ENCODE results near the gene FAM171A1. TPM values are rescaled to one million over a fixed set of nuclear protein-coding genes. Genes with fewer than 3 reads are reported as not detected.
"Not testable (repeated sequence)": the region's sequence is repeated elsewhere in the genome, so short reads cannot be mapped to it uniquely, and the experiment has no call there.

FAM171A1 gene
- total and polyA plus RNA-seq, 3 experiments from 2014 or later: 4.2 to 9.7 (median 4.9) TPM

DNA sequence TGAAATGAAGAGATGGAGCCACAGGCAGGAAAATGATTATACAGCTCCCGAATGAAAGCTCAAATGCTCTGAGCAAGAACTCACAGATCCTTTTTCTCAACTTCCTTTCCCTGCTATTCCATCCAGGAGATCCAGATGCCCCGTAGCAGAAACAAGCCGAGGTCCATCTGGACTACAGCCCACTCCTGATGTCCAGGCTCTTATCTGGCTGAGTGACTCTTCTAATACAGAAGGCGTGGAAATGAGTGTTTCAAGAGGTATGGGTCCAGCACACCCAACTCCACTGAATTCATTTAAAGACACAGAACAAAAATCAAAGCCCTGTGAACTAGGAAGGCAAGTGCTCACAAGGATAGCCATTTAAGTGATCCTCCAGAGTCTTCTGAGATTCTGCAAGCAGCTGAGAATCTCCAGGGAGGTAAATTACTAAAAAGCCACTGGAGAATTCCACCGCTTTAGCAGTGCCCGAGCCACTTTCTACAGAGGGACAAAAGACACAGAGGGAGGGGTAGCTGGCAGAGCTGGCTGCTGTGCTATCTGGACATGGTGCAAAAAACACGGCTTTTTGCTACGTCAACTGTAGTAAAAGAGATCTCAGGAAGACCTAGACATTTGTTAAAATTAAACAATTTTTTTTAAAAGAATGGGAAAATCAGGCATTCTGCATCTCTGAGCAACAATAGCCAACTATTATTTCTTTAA is 24.5 kb downstream of the FAM171A1 start:
- H3K9me3 Mint-ChIP-seq: no peaks in the 10 kb centered on the region
- CTCF ChIA-PET: no interaction called here
- no peaks in the 10 kb centered on the region for H3K27me3 ChIP-seq (ENCODE audit: insufficient read depth, low read length, poor library complexity, severe bottlenecking)
- H3K36me3 Mint-ChIP-seq: peaks cover 0 to 6% (median 0%) of the 10 kb centered on the region in 3 donors
- no peak for DNase-seq
- no peak overlapping the region for H3K27ac Mint-ChIP-seq
- H3K9me3 ChIP-seq (ENCODE audit: low read length): no peaks in the 10 kb centered on the region
- peaks cover 18 to 49% of the 10 kb centered on the region in 2 donors for H3K27me3 Mint-ChIP-seq
- H3K4me1 Mint-ChIP-seq: no peaks in the 10 kb centered on the region
- no peaks in the 10 kb centered on the region for H3K4me1 ChIP-seq (ENCODE audit: insufficient read depth, low read length)
- no peak overlapping the region for H3K4me3 ChIP-seq (ENCODE audit: low read length)
- H3K36me3 ChIP-seq (ENCODE audit: insufficient read depth, low read length): no peaks in the 10 kb centered on the region
- H3K4me3 Mint-ChIP-seq: no peak overlapping the region
- H3K27ac ChIP-seq (ENCODE audit: low read depth, low read length): no peak overlapping the region
- POLR2A ChIA-PET: no interaction called here

- Histone ChIP-seq H3K4me3 (ENCODE audit: low read length) (no peak overlapping the region), H3K36me3 (ENCODE audit: insufficient read depth, low read length) (no peaks in the 10 kb centered on the region), H3K4me1 (ENCODE audit: insufficient read depth, low read length) (no peaks in the 10 kb centered on the region), H3K9me3 (ENCODE audit: low read length) (no peaks in the 10 kb centered on the region), H3K27me3 (ENCODE audit: insufficient read depth, low read length, poor library complexity, severe bottlenecking) (no peaks in the 10 kb centered on the region), H3K27ac (ENCODE audit: low read depth, low read length) (peak overlapping the region; percentile 44)
- CTCF ChIA-PET: no interaction called here
- POLR2A ChIA-PET: no interaction called here
- no peaks in the 10 kb centered on the region for H3K4me1 Mint-ChIP-seq
- H3K9me3 Mint-ChIP-seq: no peaks in the 10 kb centered on the region
- H3K27ac Mint-ChIP-seq: no peak overlapping the region
- peaks cover 14 to 48% of the 10 kb centered on the region in 2 donors for H3K27me3 Mint-ChIP-seq
- no peak for DNase-seq
- peaks cover 0 to 2% (median 0%) of the 10 kb centered on the region in 3 donors for H3K36me3 Mint-ChIP-seq
- H3K4me3 Mint-ChIP-seq: no peak overlapping the region
These were observed 25.6 kb downstream of the FAM171A1 start for GRCh38 chr10:15345450-15345849.

GRCh38 chr10:15344876-15345285 is 26.2 kb downstream of the FAM171A1 start:
- Mint-ChIP-seq H3K36me3 (peaks cover 0 to 2% (median 0%) of the 10 kb centered on the region in 3 donors), H3K27me3 (peaks cover 14 to 48% of the 10 kb centered on the region in 2 donors), H3K4me3 (no peak overlapping the region), H3K4me1 (no peaks in the 10 kb centered on the region), H3K9me3 (peaks cover 0 to 1% (median 0%) of the 10 kb centered on the region in 5 donors), H3K27ac (no peak overlapping the region)
- Histone ChIP-seq H3K27ac (ENCODE audit: low read depth, low read length) (peak overlapping the region; percentile 44), H3K4me3 (ENCODE audit: low read length) (no peak overlapping the region), H3K27me3 (ENCODE audit: insufficient read depth, low read length, poor library complexity, severe bottlenecking) (no peaks in the 10 kb centered on the region), H3K4me1 (ENCODE audit: insufficient read depth, low read length) (no peaks in the 10 kb centered on the region), H3K36me3 (ENCODE audit: insufficient read depth, low read length) (no peaks in the 10 kb centered on the region), H3K9me3 (ENCODE audit: low read length) (no peaks in the 10 kb centered on the region)
- DNase-seq: no peak
- ChIA-PET POLR2A (no interaction called here), CTCF (no interaction called here)

DNA sequence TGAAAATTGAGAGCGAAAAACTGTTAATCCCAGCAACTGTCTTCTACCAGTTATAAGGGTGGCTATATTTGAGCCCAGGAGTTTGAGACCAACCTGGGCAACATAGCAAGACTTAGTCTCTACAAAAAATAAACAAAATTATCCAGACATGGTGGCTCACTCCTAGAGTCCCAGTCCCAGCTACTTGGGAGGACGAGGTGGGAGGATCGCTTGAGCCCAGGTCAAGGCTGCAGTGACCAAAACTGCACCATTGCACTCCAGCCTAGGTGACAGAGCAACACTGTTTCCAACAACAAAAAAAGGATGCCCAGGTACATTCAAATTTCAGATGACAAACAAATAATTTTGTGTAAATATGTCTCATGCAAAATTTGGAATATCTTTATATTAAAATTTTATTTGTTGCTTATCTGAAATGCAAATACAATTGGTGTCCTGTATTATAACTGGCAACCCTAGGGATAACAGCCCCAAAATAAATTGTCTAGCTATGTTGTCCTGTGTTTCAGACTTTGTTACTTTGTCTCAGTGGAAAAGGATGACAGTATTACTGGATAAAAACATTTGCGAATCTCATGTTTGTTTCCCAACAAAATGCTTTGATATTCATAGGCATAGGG is 26.7 kb downstream of the FAM171A1 start:
- no peaks in the 10 kb centered on the region for H3K36me3 ChIP-seq (ENCODE audit: insufficient read depth, low read length)
- ChIA-PET POLR2A (no interaction called here), CTCF (no interaction called here)
- Mint-ChIP-seq H3K9me3 (peaks cover 0 to 3% (median 0%) of the 10 kb centered on the region in 5 donors), H3K4me3 (no peak overlapping the region), H3K27me3 (peaks cover 18 to 48% of the 10 kb centered on the region in 2 donors), H3K4me1 (no peaks in the 10 kb centered on the region), H3K27ac (no peak overlapping the region), H3K36me3 (peaks cover 0 to 2% (median 0%) of the 10 kb centered on the region in 3 donors)
- peak overlapping the region; percentile 44 for H3K27ac ChIP-seq (ENCODE audit: low read depth, low read length)
- H3K4me3 ChIP-seq (ENCODE audit: low read length): no peak overlapping the region
- no peak for DNase-seq
- no peaks in the 10 kb centered on the region for H3K9me3 ChIP-seq (ENCODE audit: low read length)
- H3K27me3 ChIP-seq (ENCODE audit: insufficient read depth, low read length, poor library complexity, severe bottlenecking): no peaks in the 10 kb centered on the region
- no peaks in the 10 kb centered on the region for H3K4me1 ChIP-seq (ENCODE audit: insufficient read depth, low read length)

GRCh38 chr10:15342970-15343369 is 28.1 kb downstream of the FAM171A1 start:
- Histone ChIP-seq H3K9me3 (ENCODE audit: low read length) (no peaks in the 10 kb centered on the region), H3K27ac (ENCODE audit: low read depth, low read length) (no peak overlapping the region), H3K27me3 (ENCODE audit: insufficient read depth, low read length, poor library complexity, severe bottlenecking) (no peaks in the 10 kb centered on the region), H3K4me1 (ENCODE audit: insufficient read depth, low read length) (no peaks in the 10 kb centered on the region), H3K4me3 (ENCODE audit: low read length) (no peak overlapping the region), H3K36me3 (ENCODE audit: insufficient read depth, low read length) (no peaks in the 10 kb centered on the region)
- H3K4me1 Mint-ChIP-seq: no peaks in the 10 kb centered on the region
- peaks cover 0 to 2% (median 0%) of the 10 kb centered on the region in 3 donors for H3K36me3 Mint-ChIP-seq
- peaks cover 20 to 52% of the 10 kb centered on the region in 2 donors for H3K27me3 Mint-ChIP-seq
- no peak for DNase-seq
- peaks cover 0 to 3% (median 0%) of the 10 kb centered on the region in 5 donors for H3K9me3 Mint-ChIP-seq
- ChIA-PET POLR2A (no interaction called here), CTCF (no interaction called here)
- no peak overlapping the region for H3K27ac Mint-ChIP-seq
- no peak overlapping the region for H3K4me3 Mint-ChIP-seq

- Mint-ChIP-seq H3K4me1 (no peaks in the 10 kb centered on the region), H3K4me3 (no peak overlapping the region), H3K36me3 (peaks cover 0 to 2% (median 0%) of the 10 kb centered on the region in 3 donors), H3K27ac (no peak overlapping the region), H3K9me3 (peaks cover 0 to 3% (median 0%) of the 10 kb centered on the region in 5 donors), H3K27me3 (peaks cover 20 to 57% of the 10 kb centered on the region in 2 donors)
- no peak for DNase-seq
- ChIA-PET POLR2A (no interaction called here), CTCF (no interaction called here)
- Histone ChIP-seq H3K9me3 (ENCODE audit: low read length) (no peaks in the 10 kb centered on the region), H3K4me1 (ENCODE audit: insufficient read depth, low read length) (no peaks in the 10 kb centered on the region), H3K27me3 (ENCODE audit: insufficient read depth, low read length, poor library complexity, severe bottlenecking) (no peaks in the 10 kb centered on the region), H3K36me3 (ENCODE audit: insufficient read depth, low read length) (no peaks in the 10 kb centered on the region), H3K4me3 (ENCODE audit: low read length) (no peak overlapping the region), H3K27ac (ENCODE audit: low read depth, low read length) (no peak overlapping the region)
These were observed 29.5 kb downstream of the FAM171A1 start for GRCh38 chr10:15341502-15342128.

- Histone ChIP-seq H3K9me3 (ENCODE audit: low read length) (no peaks in the 10 kb centered on the region), H3K27me3 (ENCODE audit: insufficient read depth, low read length, poor library complexity, severe bottlenecking) (no peaks in the 10 kb centered on the region), H3K27ac (ENCODE audit: low read depth, low read length) (no peak overlapping the region), H3K4me1 (ENCODE audit: insufficient read depth, low read length) (no peaks in the 10 kb centered on the region), H3K4me3 (ENCODE audit: low read length) (no peak overlapping the region), H3K36me3 (ENCODE audit: insufficient read depth, low read length) (no peaks in the 10 kb centered on the region)
- Mint-ChIP-seq H3K9me3 (peaks cover 0 to 3% (median 0%) of the 10 kb centered on the region in 5 donors), H3K36me3 (peaks cover 0 to 2% (median 0%) of the 10 kb centered on the region in 3 donors), H3K27me3 (peaks cover 18 to 51% of the 10 kb centered on the region in 2 donors), H3K4me1 (no peaks in the 10 kb centered on the region), H3K4me3 (no peak overlapping the region), H3K27ac (no peak overlapping the region)
- ChIA-PET CTCF (no interaction called here), POLR2A (no interaction called here)
- DNase-seq: no peak
These were observed 31.2 kb downstream of the FAM171A1 start for GRCh38 chr10:15339892-15340291.

GRCh38 chr10:15337441-15337923 is 33.6 kb downstream of the FAM171A1 start:
- H3K9me3 ChIP-seq (ENCODE audit: low read length); POLR2A ChIA-PET; H3K36me3 ChIP-seq (ENCODE audit: insufficient read depth, low read length); CTCF ChIA-PET; H3K9me3 Mint-ChIP-seq; H3K4me1 Mint-ChIP-seq; H3K27ac Mint-ChIP-seq; H3K36me3 Mint-ChIP-seq; H3K4me1 ChIP-seq (ENCODE audit: insufficient read depth, low read length); H3K27me3 ChIP-seq (ENCODE audit: insufficient read depth, low read length, poor library complexity, severe bottlenecking); DNase-seq; H3K4me3 ChIP-seq (ENCODE audit: low read length); H3K27ac ChIP-seq (ENCODE audit: low read depth, low read length); H3K4me3 Mint-ChIP-seq: not testable (repeated sequence)
- peaks cover 16 to 39% of the 10 kb centered on the region in 2 donors for H3K27me3 Mint-ChIP-seq
